HG03066 (cell line): ENCODE data around the gene GCNA.
"Not testable (repeated sequence)": the region's sequence is repeated elsewhere in the genome, so short reads cannot be mapped to it uniquely, and the experiment has no call there.

Experiments used
- ATAC-seq: cut with Tn5 transposase; IDR thresholded peaks from one replicate; pipeline ENCODE4 v1.9.1; 2021; ENCODE audit warnings: low read depth; ENCODE audit not compliant: unreplicated experiment

Gene GCNA

GRCh38 chrX:71637253-71637618 is 59.0 kb downstream of the GCNA start:
- ATAC-seq = no peak

GRCh38 chrX:71637848-71638247 is 59.6 kb downstream of the GCNA start:
- ATAC-seq = no peak

- ATAC-seq = no peak
Measured at GRCh38 chrX:71638409-71638808, 60.2 kb downstream of the GCNA start.

- no peak for ATAC-seq
Measured at GRCh38 chrX:71640002-71640401, 61.8 kb downstream of the GCNA start.

- not testable (repeated sequence) for ATAC-seq
Measured at GRCh38 chrX:71644406-71644805, 66.2 kb downstream of the GCNA start.

- peak; percentile 79 for ATAC-seq
Measured at GRCh38 chrX:71650333-71650969, 72.2 kb downstream of the GCNA start.

- no peak for ATAC-seq
Measured at GRCh38 chrX:71652405-71652804, 74.2 kb downstream of the GCNA start.

GRCh38 chrX:71653344-71653743 is 75.1 kb downstream of the GCNA start:
- ATAC-seq = no peak

GRCh38 chrX:71657267-71657666 is 79.0 kb downstream of the GCNA start:
- no peak for ATAC-seq

GRCh38 chrX:71659342-71659741 is 81.1 kb downstream of the GCNA start:
- no peak for ATAC-seq

- ATAC-seq = no peak
Measured at GRCh38 chrX:71659959-71660358, 81.7 kb downstream of the GCNA start.

- no peak for ATAC-seq
Measured at GRCh38 chrX:71660562-71661416, 82.6 kb downstream of the GCNA start.

- ATAC-seq = no peak
Measured at GRCh38 chrX:71661919-71662318, 83.7 kb downstream of the GCNA start.

GRCh38 chrX:71662654-71663053 is 84.4 kb downstream of the GCNA start:
- ATAC-seq = not testable (repeated sequence)
